OCI-LY7 (cell line): ENCODE results near the gene IQSEC1. TPM values are rescaled to one million over a fixed set of nuclear protein-coding genes. Genes with fewer than 3 reads are reported as not detected.

ENCODE experiments used
- BruUV-seq: library from RNA; stranded (reverse); fragments of 400-500 nt; replicated peaks from 2 replicates; lab custom pipeline; 2021; lab: Mats Ljungman, UMichigan
- CTCF ChIA-PET: fragments of 300-600 bp; sonication (Branson Sonifier 250); formaldehyde crosslinking; loops from one replicate; lab custom pipeline; 2022; ENCODE audit warnings: antibody characterized with exemption; ENCODE audit not compliant: unreplicated experiment; lab: Charles Lee
- POLR2A ChIA-PET: fragments of 300-600 bp; sonication (Branson Sonifier 250); formaldehyde crosslinking; loops from one replicate; lab custom pipeline; 2022; ENCODE audit warnings: antibody characterized with exemption; lab: Charles Lee
- DNase-seq: peaks from one replicate; pipeline ENCODE4 v3.0.0-alpha.2; 2015; ENCODE audit warnings: low spot score
- H2AFZ ChIP-seq: fragments of 200-600 bp; sonication (generic), shearing (Covaris generic); 2 replicates; pipeline ENCODE4 v1.6.1; 2014; ENCODE audit warnings: mild to moderate bottlenecking, antibody characterized with exemption, low read length, moderate library complexity
- H3K27ac ChIP-seq: fragments of 200-600 bp; sonication (generic); 2 replicates; pipeline ENCODE4 v1.5.1; 2014; ENCODE audit warnings: mixed run types, low read depth, mild to moderate bottlenecking, moderate library complexity, low read length, inconsistent platforms; ENCODE audit not compliant: poor library complexity, severe bottlenecking
- H3K36me3 ChIP-seq: fragments of 200-600 bp; sonication (generic); 2 replicates; pipeline ENCODE4 v1.6.1; 2014; ENCODE audit warnings: mild to moderate bottlenecking, antibody characterized with exemption, low read length, moderate library complexity, mixed read lengths; ENCODE audit not compliant: insufficient read depth
- H3K4me1 ChIP-seq: fragments of 200-600 bp; sonication (generic); 2 replicates; pipeline ENCODE4 v1.5.1; 2014; ENCODE audit warnings: mild to moderate bottlenecking, low read length; ENCODE audit not compliant: insufficient read depth, poor library complexity, severe bottlenecking
- H3K4me2 ChIP-seq: fragments of 200-600 bp; sonication (generic); 2 replicates; pipeline ENCODE4 v1.6.1; 2014; ENCODE audit warnings: mild to moderate bottlenecking, low read length
- H3K4me3 ChIP-seq: fragments of 200-600 bp; sonication (generic); 2 replicates; pipeline ENCODE4 v1.5.1; 2014; ENCODE audit warnings: mild to moderate bottlenecking, low read depth, low read length; ENCODE audit not compliant: poor library complexity, severe bottlenecking
- H3K79me2 ChIP-seq: fragments of 200-600 bp; sonication (generic); 2 replicates; pipeline ENCODE4 v1.6.1; 2016; ENCODE audit warnings: low read depth, mild to moderate bottlenecking, low read length, moderate library complexity, mixed read lengths; ENCODE audit not compliant: insufficient read depth
- H3K9me2 ChIP-seq: fragments of 200-600 bp; sonication (generic); 2 replicates; pipeline ENCODE4 v1.6.1; 2016; ENCODE audit warnings: mild to moderate bottlenecking, low read length, mixed read lengths; ENCODE audit not compliant: insufficient read depth
- H3K9me3 ChIP-seq: fragments of 200-600 bp; sonication (generic); 2 replicates; pipeline ENCODE4 v1.6.1; 2014; ENCODE audit warnings: mild to moderate bottlenecking, mixed run types, low read length, mixed read lengths
- H4K20me1 ChIP-seq: fragments of 200-600 bp; sonication (generic); 2 replicates; pipeline ENCODE4 v1.6.1; 2014; ENCODE audit warnings: mild to moderate bottlenecking, antibody characterized with exemption, low read length, moderate library complexity, mixed read lengths; ENCODE audit not compliant: insufficient read depth
- EZH2phosphoT487 ChIP-seq: fragments of 200-600 bp; sonication (generic); IDR thresholded peaks from 2 replicates; pipeline ENCODE4 v1.6.1; 2018; ENCODE audit warnings: low read depth, borderline replicate concordance, mild to moderate bottlenecking, mixed run types, antibody characterized with exemption, low read length, moderate library complexity, mixed read lengths
- intact Hi-C: fragments of 100-400 bp; cut with micrococcal nuclease; formaldehyde crosslinking; loops from one replicate; pipeline ENCODE4 v1.10.0; 2022; ENCODE audit not compliant: unreplicated experiment
- total RNA-seq, 2 experiments: library from RNA; depleted of rRNA in 1 of 2; stranded (reverse); fragments of >200 nt in 1 of 2; shearing (Covaris generic) in 1 of 2; gene quantifications; 2 replicates each; pipeline ENCODE4 v1.2.3, GENCODE V29; 2014 to 2022
- TF ChIP-seq, protein P1 (sequence below): fragments of 200-600 bp; sonication (generic); conservative IDR thresholded peaks from 2 replicates; pipeline ENCODE4 v1.5.1; 2014; ENCODE audit warnings: mild to moderate bottlenecking, antibody characterized with exemption, low read length, moderate library complexity, mixed read lengths

The IQSEC1 gene
- total RNA-seq, 2 experiments from 2014 or later, result 25.2 to 70.1 TPM

DNA sequence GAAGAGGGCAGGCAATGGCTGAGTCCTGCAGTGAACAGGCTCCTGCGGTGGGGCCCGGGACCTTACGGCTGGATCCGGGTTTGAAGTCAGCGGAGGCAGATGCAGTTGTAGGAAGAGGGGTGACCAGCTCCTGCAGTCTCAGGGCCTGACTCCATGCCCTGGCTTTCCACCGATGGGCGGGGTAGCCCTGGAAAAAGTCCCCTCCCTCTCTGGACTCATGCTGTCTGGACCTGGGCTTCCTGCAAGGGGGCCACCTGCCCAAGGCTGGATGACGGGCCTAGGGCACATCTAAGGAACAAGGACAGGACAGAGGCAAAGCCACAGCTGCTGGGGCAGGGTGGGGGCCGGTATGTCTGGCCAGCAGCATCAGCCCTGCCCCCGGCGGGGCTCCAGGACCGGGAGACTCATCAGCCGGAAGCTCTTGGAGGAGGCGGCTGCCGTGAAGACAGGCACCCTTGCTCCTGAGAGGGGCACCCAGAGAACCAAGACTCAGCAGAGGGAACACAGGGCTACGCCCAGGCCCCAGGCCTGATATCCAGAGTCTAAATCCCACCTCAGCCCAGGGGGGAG, 12.8 kb downstream of the IQSEC1 start:
- peaks cover 25% of the 10 kb centered on the region; the same call in 1 of the 2 replicates for H3K79me2 ChIP-seq
- no peaks in the 10 kb centered on the region for H3K9me2 ChIP-seq
- TF ChIP-seq EZH2phosphoT487, result no peak
- TF ChIP-seq, protein P1, sequence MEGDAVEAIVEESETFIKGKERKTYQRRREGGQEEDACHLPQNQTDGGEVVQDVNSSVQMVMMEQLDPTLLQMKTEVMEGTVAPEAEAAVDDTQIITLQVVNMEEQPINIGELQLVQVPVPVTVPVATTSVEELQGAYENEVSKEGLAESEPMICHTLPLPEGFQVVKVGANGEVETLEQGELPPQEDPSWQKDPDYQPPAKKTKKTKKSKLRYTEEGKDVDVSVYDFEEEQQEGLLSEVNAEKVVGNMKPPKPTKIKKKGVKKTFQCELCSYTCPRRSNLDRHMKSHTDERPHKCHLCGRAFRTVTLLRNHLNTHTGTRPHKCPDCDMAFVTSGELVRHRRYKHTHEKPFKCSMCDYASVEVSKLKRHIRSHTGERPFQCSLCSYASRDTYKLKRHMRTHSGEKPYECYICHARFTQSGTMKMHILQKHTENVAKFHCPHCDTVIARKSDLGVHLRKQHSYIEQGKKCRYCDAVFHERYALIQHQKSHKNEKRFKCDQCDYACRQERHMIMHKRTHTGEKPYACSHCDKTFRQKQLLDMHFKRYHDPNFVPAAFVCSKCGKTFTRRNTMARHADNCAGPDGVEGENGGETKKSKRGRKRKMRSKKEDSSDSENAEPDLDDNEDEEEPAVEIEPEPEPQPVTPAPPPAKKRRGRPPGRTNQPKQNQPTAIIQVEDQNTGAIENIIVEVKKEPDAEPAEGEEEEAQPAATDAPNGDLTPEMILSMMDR, result no peak
- H3K4me3 ChIP-seq, result no peak overlapping the region
- H2AFZ ChIP-seq, result no peak overlapping the region
- H3K9me3 ChIP-seq, result no peaks in the 10 kb centered on the region
- DNase-seq, result no peak
- no peak overlapping the region for H3K4me2 ChIP-seq
- H3K27ac ChIP-seq, result no peak overlapping the region
- POLR2A ChIA-PET, result no interaction called here
- H3K36me3 ChIP-seq, result no peaks in the 10 kb centered on the region; the same call in 1 of the 2 replicates
- no TSS peak for BruUV-seq
- H4K20me1 ChIP-seq, result no peaks in the 10 kb centered on the region
- intact Hi-C loops, result no loop called here
- H3K4me1 ChIP-seq, result peaks cover 15% of the 10 kb centered on the region
- CTCF ChIA-PET, result no interaction called here

DNA sequence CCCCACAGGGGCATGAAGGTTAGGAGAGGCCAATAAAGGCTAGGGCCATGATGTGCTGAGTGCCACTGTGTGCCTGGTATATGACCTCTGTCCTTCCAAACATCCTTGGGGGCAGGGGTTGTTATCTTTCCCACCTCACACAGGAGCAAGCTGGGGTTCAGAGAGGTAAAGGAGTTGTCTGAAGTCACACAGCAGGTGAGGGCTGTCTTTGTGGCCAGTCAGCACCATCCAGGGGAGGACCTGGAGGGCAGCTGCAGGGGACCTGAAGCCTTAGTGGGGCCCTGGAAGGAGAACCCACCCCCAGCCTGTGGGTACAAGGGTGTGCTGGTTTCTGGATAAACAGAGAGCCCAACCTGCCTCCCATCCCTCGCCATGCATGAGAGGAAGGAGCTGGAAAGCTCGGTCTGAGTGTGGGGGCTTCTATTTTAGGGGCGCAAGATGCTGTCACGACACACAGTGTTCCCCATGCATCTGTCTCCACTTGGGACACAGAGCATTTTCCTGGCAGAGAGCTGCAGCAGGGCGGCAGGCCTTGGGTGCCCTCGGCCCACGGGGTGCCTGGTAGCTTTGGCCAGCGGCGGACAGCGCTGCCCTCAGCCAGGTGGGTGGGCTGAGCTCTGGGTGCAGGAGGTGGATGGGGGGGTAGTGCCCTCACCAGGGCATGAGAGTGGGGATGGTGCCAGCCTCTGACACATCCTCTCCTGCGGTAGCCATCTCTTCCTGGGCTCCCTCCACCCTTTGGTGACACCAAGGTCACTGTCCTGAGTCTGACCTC, 14.7 kb downstream of the IQSEC1 start:
- intact Hi-C loops, result no loop called here
- Histone ChIP-seq H3K4me1 (peaks cover 11% of the 10 kb centered on the region), H3K9me2 (no peaks in the 10 kb centered on the region), H3K4me3 (no peak overlapping the region), H3K9me3 (no peaks in the 10 kb centered on the region), H4K20me1 (no peaks in the 10 kb centered on the region), H3K4me2 (no peak overlapping the region), H3K79me2 (peaks cover 8% of the 10 kb centered on the region; the same call in 1 of the 2 replicates), H3K27ac (no peak overlapping the region), H2AFZ (no peak overlapping the region), H3K36me3 (no peaks in the 10 kb centered on the region)
- no peak for DNase-seq
- POLR2A ChIA-PET, result no interaction called here
- CTCF ChIA-PET, result interaction anchor here (0.7 kb wide), 1 partner anchor 12 kb away, joined by 3 read pairs; no protein-coding TSS in a partner anchor
- BruUV-seq, result no TSS peak
- TF ChIP-seq, protein P1, result no peak
- TF ChIP-seq EZH2phosphoT487, result no peak
